HEK293 (cell line): ENCODE data around the gene UNK.

Experiments used
- CTCF ChIA-PET: fragments of 350-600 bp; formaldehyde crosslinking; extraction: SDS; loops from one replicate; lab custom pipeline; 2021; ENCODE audit warnings: antibody characterized with exemption; lab: Yijun Ruan, JAX
- POLR2A ChIA-PET: fragments of 300-600 bp; formaldehyde crosslinking; extraction: SDS; loops from one replicate; lab custom pipeline; 2020; ENCODE audit warnings: antibody characterized with exemption, inconsistent platforms; lab: Yijun Ruan, JAX
- H3K27ac ChIP-seq: fragments of 200-500 bp; sonication (Bioruptor generic); 2 replicates; pipeline ENCODE4 v1.5.1; 2014; ENCODE audit warnings: low read depth, low read length, control low read depth, inconsistent platforms; ENCODE audit errors: extremely low read depth
- H3K36me3 ChIP-seq, 2 experiments: fragments of 200-500 bp in 1 of 2; sonication (Bioruptor generic) in 1 of 2; 1 replicate in 1 of 2; 2 replicates in 1 of 2; pipeline ENCODE4 v1.5.1; 2014 to 2017; ENCODE audit warnings: inconsistent platforms in 2 of 2, low read length in 2 of 2; ENCODE audit not compliant: control insufficient read depth in 2 of 2, insufficient read depth in 1 of 2
- H3K4me1 ChIP-seq: fragments of 200-500 bp; sonication (Bioruptor generic); 2 replicates; pipeline ENCODE4 v1.5.1; 2014; ENCODE audit warnings: mild to moderate bottlenecking, low read length, inconsistent platforms; ENCODE audit not compliant: control insufficient read depth, insufficient read depth
- H3K4me3 ChIP-seq: 2 replicates; pipeline ENCODE4 v1.5.1; 2011; ENCODE audit warnings: low read depth, mild to moderate bottlenecking, control low read depth, low read length, moderate library complexity
- H3K9me3 ChIP-seq: fragments of 200-500 bp; sonication (Bioruptor generic); 2 replicates; pipeline ENCODE4 v1.5.1; 2014; ENCODE audit warnings: low read depth, low read length, inconsistent platforms; ENCODE audit not compliant: control insufficient read depth, insufficient read depth
- CTCF ChIP-seq: fragments of 450-650 bp; formaldehyde crosslinking; IDR thresholded peaks from 2 replicates; pipeline ENCODE4 v1.5.1; 2016; ENCODE audit warnings: missing biosample characterization, missing genetic modification characterization
- GLIS1 ChIP-seq: fragments of 450-650 bp; formaldehyde crosslinking; IDR thresholded peaks from 2 replicates; pipeline ENCODE4 v1.5.1; 2016; ENCODE audit warnings: missing biosample characterization, missing genetic modification characterization
- PRDM10 ChIP-seq: fragments of 450-650 bp; formaldehyde crosslinking; IDR thresholded peaks from 2 replicates; pipeline ENCODE4 v1.5.1; 2016; ENCODE audit warnings: missing biosample characterization, missing genetic modification characterization
- PRDM2 ChIP-seq: fragments of 450-650 bp; formaldehyde crosslinking; IDR thresholded peaks from 2 replicates; pipeline ENCODE4 v1.5.1; 2016; ENCODE audit warnings: missing biosample characterization, missing genetic modification characterization, borderline replicate concordance
- SP3 ChIP-seq: fragments of 450-650 bp; formaldehyde crosslinking; IDR thresholded peaks from 2 replicates; pipeline ENCODE4 v1.5.1; 2016; ENCODE audit warnings: missing biosample characterization, missing genetic modification characterization
- ZBTB10 ChIP-seq: fragments of 450-650 bp; formaldehyde crosslinking; IDR thresholded peaks from 2 replicates; pipeline ENCODE4 v1.5.1; 2016; ENCODE audit warnings: missing biosample characterization, missing genetic modification characterization
- ZNF112 ChIP-seq: fragments of 450-650 bp; formaldehyde crosslinking; IDR thresholded peaks from 2 replicates; pipeline ENCODE4 v1.5.0; 2017; ENCODE audit warnings: missing biosample characterization, missing genetic modification characterization
- ZNF221 ChIP-seq: fragments of 450-650 bp; formaldehyde crosslinking; IDR thresholded peaks from 2 replicates; pipeline ENCODE4 v1.5.1; 2017; ENCODE audit warnings: missing biosample characterization, missing genetic modification characterization, borderline replicate concordance
- ZNF426 ChIP-seq: fragments of 450-650 bp; formaldehyde crosslinking; IDR thresholded peaks from 2 replicates; pipeline ENCODE4 v1.5.1; 2017; ENCODE audit warnings: missing biosample characterization, missing genetic modification characterization, mild to moderate bottlenecking, inconsistent platforms, moderate library complexity
- ZNF624 ChIP-seq: fragments of 450-650 bp; formaldehyde crosslinking; IDR thresholded peaks from 2 replicates; pipeline ENCODE4 v1.5.1; 2017; ENCODE audit warnings: missing biosample characterization, missing genetic modification characterization
- ZNF654 ChIP-seq: fragments of 450-650 bp; formaldehyde crosslinking; IDR thresholded peaks from 2 replicates; pipeline ENCODE4 v1.5.1; 2016; ENCODE audit warnings: low read depth, missing biosample characterization, missing genetic modification characterization
- ZNF792 ChIP-seq: fragments of 450-650 bp; formaldehyde crosslinking; IDR thresholded peaks from 2 replicates; pipeline ENCODE4 v1.5.1; 2016; ENCODE audit warnings: missing biosample characterization, missing genetic modification characterization
- ZSCAN18 ChIP-seq: fragments of 450-650 bp; formaldehyde crosslinking; IDR thresholded peaks from 2 replicates; pipeline ENCODE4 v1.5.1; 2016; ENCODE audit warnings: missing biosample characterization, missing genetic modification characterization

Gene UNK

GRCh38 chr17:75847614-75848522, 63.3 kb downstream of the UNK start (continued):
- TF ChIP-seq PRDM2: 0 out of 2 replicates have a peak, but pooled peaks have one; percentile 44

GRCh38 chr17:75848523-75849278, 64.1 kb downstream of the UNK start:
- Histone ChIP-seq H3K4me3 (no peak overlapping the region), H3K9me3 (no peaks in the 10 kb centered on the region), H3K27ac (no peak overlapping the region)
- TF ChIP-seq SP3 (tag by site-specific recombination) (no peak), PRDM10 (tag by site-specific recombination) (peak; percentile 36; the same call in 1 of the 2 replicates), CTCF (tag by site-specific recombination) (peak; percentile 72), ZNF654 (peak; percentile 22; the same call in 1 of the 2 replicates), ZNF221 (no peak), GLIS1 (tag by site-specific recombination) (peak; percentile 19; the same call in 1 of the 2 replicates)
- TF ChIP-seq, all 188 proteins: peak for 4
- peaks cover 7 to 58% of the 10 kb centered on the region in 2 experiments for H3K36me3 ChIP-seq
- CTCF ChIA-PET: interaction anchor here (0.6 to 5.5 kb wide), 20 partner anchors 9 to 631 kb away, joined by 3 to 40 read pairs (median 6); partner anchors contain the start of genes ACOX1, GALK1, TEN1 and TRIM47
- POLR2A ChIA-PET: interaction anchor here (1.3 kb wide), 1 partner anchor 69 kb away, joined by 6 read pairs; a partner anchor contains a TSS
- no peaks in the 10 kb centered on the region; the same call in 1 of the 2 replicates for H3K4me1 ChIP-seq

- H3K27ac ChIP-seq: no peak overlapping the region
- no peaks in the 10 kb centered on the region for H3K9me3 ChIP-seq
- CTCF ChIA-PET: interaction anchor here (1.5 to 5.5 kb wide), 4 partner anchors 12 to 157 kb away, joined by 3 to 40 read pairs (median 14); no protein-coding TSS in a partner anchor
- H3K36me3 ChIP-seq: peaks cover 7 to 58% of the 10 kb centered on the region in 2 experiments
- no peak overlapping the region for H3K4me3 ChIP-seq
- POLR2A ChIA-PET: interaction anchor here (1.3 kb wide), 1 partner anchor 69 kb away, joined by 6 read pairs; a partner anchor contains a TSS
- peaks cover 3% of the 10 kb centered on the region for H3K4me1 ChIP-seq
- TF ChIP-seq ZNF624 (no peak), ZBTB10 (no peak), ZNF112 (no peak), ZSCAN18 (tag by site-specific recombination) (no peak), ZNF426 (tag by site-specific recombination) (no peak), ZNF792 (no peak)
Observed at GRCh38 chr17:75849279-75849646, 64.7 kb downstream of the UNK start.
